IgD-negative memory B cell (primary cell): ENCODE measurements around the gene NUAK2. TPM values are rescaled to one million over a fixed set of nuclear protein-coding genes. Genes with fewer than 3 reads are reported as not detected.
"Not testable (repeated sequence)": the region's sequence is repeated elsewhere in the genome, so short reads cannot be mapped to it uniquely, and the experiment has no call there.

ENCODE experiments used
- H3K27ac Mint-ChIP-seq, 3 donors: one replicate each; pipeline ENCODE4 v1.8.0; 2020 to 2022; ENCODE audit warnings: mild to moderate bottlenecking in 3 of 3, mixed read lengths in 3 of 3, moderate library complexity in 1 of 3
- H3K27me3 Mint-ChIP-seq: one replicate; pipeline ENCODE4 v1.8.0; 2021; ENCODE audit warnings: mixed read lengths
- H3K36me3 Mint-ChIP-seq: one replicate; pipeline ENCODE4 v1.8.0; 2020; ENCODE audit warnings: mild to moderate bottlenecking, mixed read lengths
- H3K4me1 Mint-ChIP-seq, 3 donors: one replicate each; pipeline ENCODE4 v1.8.0; 2020 to 2022; ENCODE audit warnings: mixed read lengths in 3 of 3, mild to moderate bottlenecking in 1 of 3
- H3K4me3 Mint-ChIP-seq, 4 donors: one replicate each; pipeline ENCODE4 v1.8.0; 2020 to 2022; ENCODE audit warnings: mild to moderate bottlenecking in 4 of 4, mixed read lengths in 4 of 4, moderate library complexity in 3 of 4
- H3K9me3 Mint-ChIP-seq, 3 donors: one replicate each; pipeline ENCODE4 v1.8.0; 2020 to 2021; ENCODE audit warnings: mixed read lengths in 3 of 3, mild to moderate bottlenecking in 1 of 3
- polyA plus RNA-seq: library from polyadenylated mRNA; unstranded; fragments of 300-500 nt; fragmentation: Illumina TruSeq; gene quantifications from one replicate; pipeline ENCODE4 v1.2.3, GENCODE V29; 2021

The NUAK2 gene
- polyA plus RNA-seq, 1 donor from 2014 or later = 91.9 TPM

DNA sequence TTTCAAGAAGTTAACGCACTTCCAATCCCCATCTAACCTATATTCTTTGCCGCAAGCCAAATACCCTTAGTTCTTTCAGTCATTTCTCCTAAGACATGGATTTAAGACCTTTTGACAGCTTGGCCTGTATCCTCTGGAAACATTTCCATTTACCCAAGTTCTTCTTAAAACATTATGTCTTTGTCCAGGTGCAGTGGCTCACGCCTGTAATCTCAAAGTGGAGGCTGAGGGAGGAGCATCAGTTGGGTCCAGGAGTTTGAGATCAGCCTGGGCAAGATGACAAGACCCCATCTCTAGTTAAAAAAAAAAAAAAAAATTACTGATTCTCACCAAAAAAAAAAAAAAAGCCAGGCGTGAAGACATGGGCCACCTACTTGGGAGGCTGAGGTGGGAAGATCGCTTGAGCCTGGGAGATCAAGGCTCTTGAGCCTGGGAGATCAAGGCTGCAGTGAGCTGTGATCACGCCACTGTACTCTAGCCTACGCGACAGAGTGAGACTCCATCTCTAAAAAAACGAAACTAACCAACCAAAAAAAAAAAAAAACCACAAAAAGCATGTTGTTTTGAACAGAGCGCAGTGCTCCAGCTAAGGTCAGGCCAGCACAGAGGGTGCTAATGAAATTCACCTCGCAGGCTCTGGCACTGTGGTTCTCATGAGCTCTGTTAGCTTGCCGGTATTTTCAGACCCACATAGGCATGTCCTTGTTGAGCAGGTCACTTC lies 36.0 kb downstream of the NUAK2 start:
- H3K36me3 Mint-ChIP-seq = no peaks in the 10 kb centered on the region
- peaks cover 2% of the 10 kb centered on the region for H3K27me3 Mint-ChIP-seq
- H3K9me3 Mint-ChIP-seq = no peaks in the 10 kb centered on the region
- peak overlapping the region; percentile 71 to 99 (median 98) for H3K27ac Mint-ChIP-seq
- H3K4me3 Mint-ChIP-seq = peak overlapping the region; percentile 30 to 93 (median 82)
- peaks cover 26 to 73% (median 60%) of the 10 kb centered on the region in 3 donors for H3K4me1 Mint-ChIP-seq

GRCh38 chr1:205284420-205285144 lies 37.0 kb downstream of the NUAK2 start:
- Mint-ChIP-seq H3K27ac (peak overlapping the region; percentile 71 to 99 (median 98)), H3K4me1 (peaks cover 36 to 78% (median 68%) of the 10 kb centered on the region in 3 donors), H3K27me3 (peaks cover 7% of the 10 kb centered on the region), H3K4me3 (peak overlapping the region; percentile 30 to 93 (median 82)), H3K36me3 (no peaks in the 10 kb centered on the region), H3K9me3 (no peaks in the 10 kb centered on the region)

DNA sequence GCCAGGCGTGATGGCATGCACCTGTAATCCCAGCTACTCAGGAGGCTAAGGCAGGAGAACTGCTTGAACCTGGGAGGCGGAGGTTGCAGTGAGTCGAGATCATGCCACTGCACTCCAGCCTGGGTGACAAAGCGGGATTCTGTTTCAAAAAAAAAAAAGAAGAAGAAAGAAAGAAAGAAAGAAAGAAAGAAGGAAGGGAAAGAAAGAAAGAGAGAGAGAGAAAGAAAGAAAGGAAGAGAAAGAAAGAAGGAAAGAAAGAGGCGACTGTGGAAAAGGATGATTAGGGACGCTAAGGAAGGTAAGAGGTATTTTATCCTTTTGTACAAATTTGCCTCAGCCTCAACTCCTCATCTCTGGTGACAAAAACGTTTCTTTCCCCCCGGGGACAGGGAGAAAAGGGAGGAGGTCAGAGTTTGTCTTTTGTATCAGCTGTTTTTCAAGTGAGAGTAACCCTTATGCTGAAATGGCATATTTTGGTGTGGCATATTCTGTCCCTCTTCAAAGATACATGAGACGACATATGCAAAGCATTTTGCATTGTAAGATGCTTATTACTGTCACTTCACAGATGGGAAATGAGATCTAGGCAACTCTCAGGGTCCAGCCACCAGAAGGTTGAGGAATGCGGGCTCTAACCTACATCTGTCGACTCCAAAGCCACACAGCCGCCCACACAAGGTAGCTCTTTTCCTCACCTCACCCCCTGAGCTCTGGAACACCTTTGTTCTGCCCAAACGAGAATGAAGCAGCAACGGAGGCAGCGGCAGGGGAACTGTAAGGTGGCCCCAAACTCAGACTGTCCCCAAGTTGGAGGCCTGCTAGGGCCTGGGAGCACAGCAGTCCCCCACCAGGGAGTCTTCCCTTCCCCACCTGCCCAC lies 38.0 kb downstream of the NUAK2 start:
- H3K4me3 Mint-ChIP-seq = peak overlapping the region; percentile 52 to 86 (median 71)
- H3K9me3 Mint-ChIP-seq = no peaks in the 10 kb centered on the region
- peak overlapping the region; percentile 67 to 95 (median 75) for H3K27ac Mint-ChIP-seq
- peaks cover 7% of the 10 kb centered on the region for H3K27me3 Mint-ChIP-seq
- H3K36me3 Mint-ChIP-seq = no peaks in the 10 kb centered on the region
- H3K4me1 Mint-ChIP-seq = peaks cover 43 to 83% (median 76%) of the 10 kb centered on the region in 3 donors

DNA sequence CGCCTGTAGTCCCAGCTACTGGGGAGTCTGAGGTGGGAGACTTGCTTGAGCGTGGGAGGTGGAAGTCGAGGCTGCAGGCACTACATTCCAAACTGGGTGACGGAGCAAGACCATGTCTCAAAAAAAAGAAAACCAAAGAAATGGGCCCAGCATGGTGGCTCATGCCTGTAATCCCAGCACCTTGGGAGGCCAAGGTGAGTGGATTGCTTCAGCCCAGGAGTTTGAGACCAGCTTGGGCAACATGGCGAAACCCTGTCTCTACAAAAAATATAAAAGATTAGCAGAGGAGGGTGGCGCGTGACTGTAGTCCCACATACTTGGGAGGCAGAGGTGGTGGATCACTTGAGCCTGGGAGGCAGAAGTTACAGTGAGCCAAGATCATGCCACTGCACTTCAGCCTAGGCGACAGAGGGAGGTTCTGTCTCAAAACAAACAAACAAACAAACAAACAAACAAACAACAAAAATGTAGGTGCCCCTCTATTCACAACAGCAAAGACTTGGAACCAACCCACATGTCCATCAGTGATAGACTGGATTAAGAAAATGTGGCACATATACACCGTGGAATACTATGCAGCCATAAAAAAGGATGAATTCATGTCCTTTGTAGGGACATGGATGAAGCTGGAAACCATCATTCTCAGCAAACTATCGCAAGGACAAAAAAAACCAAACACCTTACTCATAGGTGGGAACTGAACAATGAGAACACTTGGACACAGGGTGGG lies 40.7 kb downstream of the NUAK2 start:
- H3K9me3 Mint-ChIP-seq = not testable (repeated sequence)
- H3K4me3 Mint-ChIP-seq = peak overlapping the region; percentile 34 to 93 (median 84)
- peaks cover 35 to 68% (median 67%) of the 10 kb centered on the region in 3 donors for H3K4me1 Mint-ChIP-seq

DNA sequence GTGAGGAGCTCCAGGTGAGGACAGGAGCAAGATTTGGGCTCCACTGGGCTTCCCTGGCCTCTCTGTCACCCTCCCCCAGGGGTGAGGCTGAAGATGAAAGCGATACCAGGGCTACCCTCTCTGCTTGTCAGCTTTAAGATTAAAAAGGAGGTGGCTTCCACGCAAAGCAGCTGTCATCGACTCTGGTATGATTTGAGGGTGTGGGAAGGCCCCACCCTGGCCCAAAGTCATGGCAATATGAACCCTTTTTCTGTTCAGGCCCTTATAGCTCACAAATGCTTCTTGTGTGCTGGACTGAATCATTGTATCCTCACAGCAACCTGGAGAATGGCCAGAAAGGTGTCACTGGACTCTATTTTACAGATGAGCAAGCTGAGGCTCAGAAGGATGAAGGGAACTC lies 41.6 kb downstream of the NUAK2 start:
- peak overlapping the region; percentile 39 to 93 (median 84) for H3K4me3 Mint-ChIP-seq
- H3K9me3 Mint-ChIP-seq = no peaks in the 10 kb centered on the region
- peak overlapping the region; percentile 84 to 98 (median 93) for H3K27ac Mint-ChIP-seq
- peaks cover 7% of the 10 kb centered on the region for H3K27me3 Mint-ChIP-seq
- peaks cover 31 to 67% (median 66%) of the 10 kb centered on the region in 3 donors for H3K4me1 Mint-ChIP-seq
- H3K36me3 Mint-ChIP-seq = peaks cover 2% of the 10 kb centered on the region

More for the DNA sequence above, 40.7 kb downstream of the NUAK2 start:
- not testable (repeated sequence) for H3K36me3 Mint-ChIP-seq, H3K27me3 Mint-ChIP-seq
- peak overlapping the region; percentile 84 to 98 (median 93) for H3K27ac Mint-ChIP-seq

- Mint-ChIP-seq H3K36me3 (peaks cover 2% of the 10 kb centered on the region), H3K27ac (peak overlapping the region in 1 of 3 donors; percentile 41), H3K4me1 (peaks cover 41 to 55% (median 52%) of the 10 kb centered on the region in 3 donors), H3K27me3 (peaks cover 5% of the 10 kb centered on the region), H3K4me3 (peak overlapping the region in 2 of 4 donors; percentile 36 to 79), H3K9me3 (no peaks in the 10 kb centered on the region)
Measured at GRCh38 chr1:205276689-205277065, 44.9 kb downstream of the NUAK2 start.

GRCh38 chr1:205275916-205276688 lies 45.4 kb downstream of the NUAK2 start:
- Mint-ChIP-seq H3K27me3 (peaks cover 5% of the 10 kb centered on the region), H3K4me1 (peaks cover 41 to 54% (median 52%) of the 10 kb centered on the region in 3 donors), H3K4me3 (peak overlapping the region in 1 of 4 donors; percentile 63), H3K9me3 (no peaks in the 10 kb centered on the region), H3K36me3 (peaks cover 2% of the 10 kb centered on the region), H3K27ac (no peak overlapping the region)

DNA sequence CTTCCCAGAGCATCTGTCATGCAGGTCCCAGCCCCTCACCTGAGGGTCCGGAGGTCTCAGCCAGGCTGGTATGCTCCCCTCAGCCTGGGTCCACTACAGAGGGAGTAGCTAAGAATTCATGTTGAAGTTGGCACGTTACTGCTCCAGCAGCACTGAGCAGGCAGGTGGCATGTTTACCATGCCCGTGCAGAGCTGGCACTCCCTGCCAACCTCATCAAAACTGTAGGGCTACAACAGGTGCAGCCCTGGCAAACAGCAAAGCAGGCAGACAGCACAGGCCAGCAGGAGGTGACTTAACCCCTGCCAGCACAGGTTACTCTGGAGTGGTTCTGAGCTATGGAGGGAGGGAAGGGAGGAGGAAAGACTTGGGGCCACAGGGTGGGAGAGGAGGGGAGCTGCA lies 46.4 kb downstream of the NUAK2 start:
- Mint-ChIP-seq H3K4me3 (peak overlapping the region in 2 of 4 donors; percentile 64 to 90), H3K27ac (peak overlapping the region in 1 of 3 donors; percentile 2), H3K4me1 (peaks cover 37 to 48% (median 44%) of the 10 kb centered on the region in 3 donors), H3K27me3 (peaks cover 1% of the 10 kb centered on the region), H3K9me3 (no peaks in the 10 kb centered on the region), H3K36me3 (peaks cover 2% of the 10 kb centered on the region)

DNA sequence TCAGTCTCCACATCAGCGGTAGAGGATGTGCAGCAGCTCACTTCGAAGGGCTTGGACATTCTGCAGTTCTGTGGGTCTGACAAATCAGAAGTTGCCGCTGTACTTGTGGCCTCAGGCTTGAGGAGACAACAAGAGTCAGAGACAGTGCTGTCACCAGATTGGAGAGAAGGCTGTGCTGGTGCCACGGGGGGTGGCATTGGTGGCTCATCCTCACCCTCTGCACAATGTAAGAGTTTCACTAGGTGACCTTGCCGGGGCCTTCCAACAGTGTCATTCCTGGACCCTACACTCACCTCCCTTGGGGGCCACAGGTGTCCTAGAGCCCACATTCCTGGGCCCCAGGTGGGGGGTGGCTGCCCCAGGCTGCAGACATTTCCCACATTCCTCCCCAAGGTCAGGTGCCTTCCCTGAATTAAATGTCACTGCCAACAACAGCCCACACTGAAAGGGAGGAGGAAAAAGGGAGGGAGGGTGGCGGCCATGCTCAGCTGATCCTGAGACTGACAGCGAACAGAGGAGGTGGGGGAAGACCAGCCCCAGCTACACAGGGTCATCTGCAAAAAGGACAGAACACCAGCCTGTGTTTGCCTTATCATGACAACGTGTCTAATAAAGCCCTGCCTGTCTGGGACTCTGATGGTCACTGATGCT lies 47.4 kb downstream of the NUAK2 start:
- H3K36me3 Mint-ChIP-seq = peaks cover 2% of the 10 kb centered on the region
- H3K27me3 Mint-ChIP-seq = no peaks in the 10 kb centered on the region
- no peak overlapping the region for H3K27ac Mint-ChIP-seq
- H3K4me1 Mint-ChIP-seq = peaks cover 28 to 38% (median 35%) of the 10 kb centered on the region in 3 donors
- H3K9me3 Mint-ChIP-seq = no peaks in the 10 kb centered on the region
- peak overlapping the region in 3 of 4 donors; percentile 56 to 88 (median 75) for H3K4me3 Mint-ChIP-seq

- Mint-ChIP-seq H3K36me3 (peaks cover 2% of the 10 kb centered on the region), H3K27me3 (no peaks in the 10 kb centered on the region), H3K9me3 (no peaks in the 10 kb centered on the region), H3K4me1 (peaks cover 25 to 34% (median 31%) of the 10 kb centered on the region in 3 donors), H3K4me3 (peak overlapping the region in 3 of 4 donors; percentile 56 to 88 (median 75)), H3K27ac (peak overlapping the region in 2 of 3 donors; percentile 13 to 58)
Measured at GRCh38 chr1:205273551-205273982, 48.0 kb downstream of the NUAK2 start.

DNA sequence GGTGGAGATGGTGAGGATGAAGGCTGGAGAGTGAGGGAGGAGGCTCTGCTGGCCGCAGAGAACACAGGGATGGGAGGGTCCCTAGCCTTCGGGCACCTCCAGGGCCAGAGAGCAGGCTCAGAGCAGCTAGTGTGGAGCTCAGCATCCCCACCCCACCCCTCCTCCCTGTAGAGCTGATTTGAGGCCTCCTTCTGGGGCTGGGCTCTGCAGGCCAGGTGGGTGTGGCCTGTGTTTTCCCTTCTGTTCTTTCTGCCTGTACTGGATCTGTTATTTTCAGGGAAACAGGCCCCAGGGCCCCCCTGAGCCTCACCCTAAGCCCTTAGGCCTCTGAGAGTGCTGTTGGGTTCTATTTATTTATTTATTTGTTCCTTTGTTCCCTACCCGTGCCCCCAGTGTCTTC lies 49.0 kb downstream of the NUAK2 start:
- no peaks in the 10 kb centered on the region for H3K9me3 Mint-ChIP-seq
- peaks cover 2% of the 10 kb centered on the region for H3K36me3 Mint-ChIP-seq
- H3K27me3 Mint-ChIP-seq = no peaks in the 10 kb centered on the region
- H3K27ac Mint-ChIP-seq = no peak overlapping the region
- H3K4me3 Mint-ChIP-seq = no peak overlapping the region
- peaks cover 21 to 26% (median 24%) of the 10 kb centered on the region in 3 donors for H3K4me1 Mint-ChIP-seq

- H3K27me3 Mint-ChIP-seq = no peaks in the 10 kb centered on the region
- H3K27ac Mint-ChIP-seq = no peak overlapping the region
- H3K4me3 Mint-ChIP-seq = no peak overlapping the region
- H3K36me3 Mint-ChIP-seq = peaks cover under 1% of the 10 kb centered on the region
- H3K9me3 Mint-ChIP-seq = no peaks in the 10 kb centered on the region
- peaks cover 19 to 22% (median 21%) of the 10 kb centered on the region in 3 donors for H3K4me1 Mint-ChIP-seq
Measured at GRCh38 chr1:205271745-205272144, 49.8 kb downstream of the NUAK2 start.

- H3K4me1 Mint-ChIP-seq = peaks cover 17 to 21% (median 20%) of the 10 kb centered on the region in 3 donors
- H3K27ac Mint-ChIP-seq = no peak overlapping the region
- H3K27me3 Mint-ChIP-seq = no peaks in the 10 kb centered on the region
- H3K36me3 Mint-ChIP-seq = no peaks in the 10 kb centered on the region
- no peaks in the 10 kb centered on the region for H3K9me3 Mint-ChIP-seq
- H3K4me3 Mint-ChIP-seq = no peak overlapping the region
Measured at GRCh38 chr1:205271277-205271676, 50.3 kb downstream of the NUAK2 start.
